GM12878 (cell line): ENCODE results near the gene CAPN14. TPM values are rescaled to one million over a fixed set of nuclear protein-coding genes. Genes with fewer than 3 reads are reported as not detected.

Experiments
- ATAC-seq: fragments of 200-7000 bp; cut with Tn5 transposase; 3 replicates; pipeline ENCODE4 v1.9.1; 2020; ENCODE audit warnings: mild to moderate bottlenecking, moderate library complexity
- BruUV-seq: library from RNA; stranded (reverse); fragments of 400-500 nt; replicated peaks from 2 replicates; lab custom pipeline; 2021; lab: Mats Ljungman, UMichigan
- CTCF ChIA-PET: fragments of 300-600 bp; sonication (Branson Sonifier 250); formaldehyde crosslinking; extraction: SDS; loops from one replicate; lab custom pipeline; 2021; ENCODE audit warnings: inconsistent platforms; lab: Yijun Ruan, JAX
- POLR2A ChIA-PET: fragments of 350-600 bp; formaldehyde crosslinking; extraction: SDS; loops from one replicate; lab custom pipeline; 2021; ENCODE audit warnings: inconsistent platforms; lab: Charles Lee
- RAD21 ChIA-PET: fragments of 300-600 bp; sonication (Branson Sonifier 250); formaldehyde crosslinking; loops from one replicate; lab custom pipeline; 2023; ENCODE audit warnings: antibody characterized with exemption; ENCODE audit not compliant: unreplicated experiment; lab: Charles Lee
- SMC1A ChIA-PET: fragments of 300-600 bp; sonication (Branson Sonifier 250); formaldehyde crosslinking; loops from one replicate; lab custom pipeline; 2023; ENCODE audit not compliant: unreplicated experiment, uncharacterized antibody; lab: Charles Lee
- DNase-seq: peaks from one replicate; pipeline ENCODE4 v3.0.0-alpha.2; 2011; ENCODE audit warnings: low read depth, low spot score
- FAIRE-seq: peaks from 3 replicates; lab custom pipeline; 2011; peaks lifted over from hg19 to GRCh38; lab: Jason Lieb, UNC
- H2AFZ ChIP-seq: 2 replicates; pipeline ENCODE4 v1.6.0; 2011; ENCODE audit warnings: low read depth, low read length, control low read depth; ENCODE audit not compliant: control insufficient read depth
- H3K27ac ChIP-seq: 2 replicates; pipeline ENCODE4 v1.5.1; 2011; ENCODE audit warnings: control low read depth; ENCODE audit not compliant: control insufficient read depth, insufficient read depth
- H3K27me3 ChIP-seq, 2 experiments: replicated peaks in 1 of 2; 2 replicates each; pipeline versions ENCODE4 v1.6.0 to v1.6.1; 2011; ENCODE audit warnings: low read length in 1 of 2; ENCODE audit not compliant: control insufficient read depth in 2 of 2, insufficient read depth in 2 of 2
- H3K36me3 ChIP-seq, 2 experiments: 2 replicates each; pipeline ENCODE4 v1.5.1; 2011; ENCODE audit warnings: low read length in 1 of 2; ENCODE audit not compliant: control insufficient read depth in 2 of 2, insufficient read depth in 2 of 2
- H3K4me1 ChIP-seq: 2 replicates; pipeline ENCODE4 v1.6.1; 2011; ENCODE audit warnings: mild to moderate bottlenecking, low read length, moderate library complexity, mixed read lengths; ENCODE audit not compliant: control insufficient read depth, insufficient read depth
- H3K4me2 ChIP-seq: 2 replicates; pipeline ENCODE4 v1.6.0; 2011; ENCODE audit warnings: control low read depth; ENCODE audit not compliant: control insufficient read depth, insufficient read depth
- H3K4me3 ChIP-seq: fragments of 200-600 bp; sonication (generic); 2 replicates; pipeline ENCODE4 v1.5.1; 2016
- H3K79me2 ChIP-seq: 2 replicates; pipeline ENCODE4 v1.6.0; 2011; ENCODE audit warnings: low read length; ENCODE audit not compliant: control insufficient read depth, insufficient read depth
- H3K9ac ChIP-seq: 2 replicates; pipeline ENCODE4 v1.8.0; 2011; ENCODE audit warnings: low read length, control low read depth, mixed read lengths; ENCODE audit not compliant: control insufficient read depth, insufficient read depth
- H3K9me3 ChIP-seq: replicated peaks from 3 replicates; pipeline ENCODE4 v1.5.1; 2011; ENCODE audit warnings: mild to moderate bottlenecking, low read length; ENCODE audit not compliant: control insufficient read depth, insufficient read depth
- H4K20me1 ChIP-seq: 2 replicates; pipeline ENCODE4 v1.6.0; 2011; ENCODE audit not compliant: control insufficient read depth, insufficient read depth
- ASH2L ChIP-seq: fragments of 300-600, 200-600 bp; sonication (generic); IDR thresholded peaks from 2 replicates; pipeline ENCODE4 v1.6.1; 2017; ENCODE audit warnings: low read depth, mild to moderate bottlenecking, borderline replicate concordance
- ATF7 ChIP-seq: fragments of 450-650 bp; IDR thresholded peaks from 2 replicates; pipeline ENCODE4 v1.6.1; 2016; ENCODE audit warnings: low read depth, mild to moderate bottlenecking
- CREM ChIP-seq: IDR thresholded peaks from 2 replicates; pipeline ENCODE4 v1.6.1; 2014; ENCODE audit warnings: antibody characterized with exemption, low read depth
- E2F8 ChIP-seq: fragments of 450-650 bp; IDR thresholded peaks from 2 replicates; pipeline ENCODE4 v1.6.1; 2018; ENCODE audit warnings: mild to moderate bottlenecking, low read depth, moderate library complexity; ENCODE audit not compliant: partially characterized antibody
- IKZF1 ChIP-seq: fragments of 450-650 bp; conservative IDR thresholded peaks from 2 replicates; pipeline ENCODE4 v1.6.1; 2017; ENCODE audit warnings: antibody characterized with exemption, mild to moderate bottlenecking
- LARP7 ChIP-seq: fragments of 450-650 bp; IDR thresholded peaks from 2 replicates; pipeline ENCODE4 v1.6.1; 2017; ENCODE audit warnings: mild to moderate bottlenecking
- MYC ChIP-seq: IDR thresholded peaks from 2 replicates; pipeline ENCODE4 v1.6.1; 2011; ENCODE audit warnings: mild to moderate bottlenecking, low read length, moderate library complexity, inconsistent platforms; ENCODE audit not compliant: insufficient read depth, insufficient replicate concordance, insufficient read length, severe bottlenecking
- NFIC ChIP-seq: IDR thresholded peaks from 2 replicates; pipeline ENCODE4 v1.6.1; 2012; ENCODE audit warnings: low read depth, mild to moderate bottlenecking, inconsistent platforms, low read length, moderate library complexity
- NFYA ChIP-seq: IDR thresholded peaks from 2 replicates; pipeline ENCODE4 v1.6.1; 2011; ENCODE audit warnings: low read depth, mild to moderate bottlenecking, low read length, improper control_type of control experiment, borderline replicate concordance
- NFYB ChIP-seq: IDR thresholded peaks from 2 replicates; pipeline ENCODE4 v1.6.1; 2011; ENCODE audit warnings: low read depth, mild to moderate bottlenecking, low read length, improper control_type of control experiment, moderate library complexity; ENCODE audit not compliant: insufficient read depth
- NRF1 ChIP-seq: conservative IDR thresholded peaks from 2 replicates; pipeline ENCODE4 v1.6.1; 2011; ENCODE audit warnings: mild to moderate bottlenecking, low read depth, low read length, improper control_type of control experiment
- POLR2A ChIP-seq: IDR thresholded peaks from 2 replicates; pipeline ENCODE4 v1.6.1; 2011; ENCODE audit warnings: low read depth, mild to moderate bottlenecking, low read length
- RELA ChIP-seq: fragments of 450-650 bp; IDR thresholded peaks from 2 replicates; pipeline ENCODE4 v1.8.0; 2014; ENCODE audit warnings: borderline replicate concordance; ENCODE audit not compliant: partially characterized antibody
- RFX5 ChIP-seq: IDR thresholded peaks from 2 replicates; pipeline ENCODE4 v1.6.1; 2011; ENCODE audit warnings: low read depth, low read length, improper control_type of control experiment
- SIN3A ChIP-seq: IDR thresholded peaks from 2 replicates; pipeline ENCODE4 v1.6.1; 2012; ENCODE audit warnings: low read depth, low read length, improper control_type of control experiment
- SP1 ChIP-seq: IDR thresholded peaks from one replicate; pipeline ENCODE4 v1.6.1; 2011; ENCODE audit warnings: low read depth, low read length
- SUZ12 ChIP-seq: fragments of 200-600 bp; sonication (generic); IDR thresholded peaks from one replicate; pipeline ENCODE4 v1.6.1; 2018; ENCODE audit warnings: antibody characterized with exemption, mild to moderate bottlenecking; ENCODE audit not compliant: unreplicated experiment
- YBX1 ChIP-seq: fragments of 450-650 bp; IDR thresholded peaks from 2 replicates; pipeline ENCODE4 v1.6.1; 2016; ENCODE audit warnings: antibody characterized with exemption
- WGBS: methylation state at CpG from one replicate; pipeline ENCODE4 v1.1.6; 2016; ENCODE audit warnings: low lambda C conversion rate; ENCODE audit not compliant: insufficient replicate concordance, insufficient coverage; ENCODE audit errors: missing lambda C conversion rate; 5-methylcytosine and 5-hydroxymethylcytosine counted together
- in situ Hi-C: fragments of 300-500 bp; cut with MboI; formaldehyde crosslinking; loops from 9 replicates; pipeline ENCODE4 v1.14.3; 2018; ENCODE audit warnings: mixed read lengths
- intact Hi-C: fragments of 100-400 bp; cut with micrococcal nuclease; formaldehyde crosslinking; loops from one replicate; pipeline ENCODE4 v1.14.2; 2022; ENCODE audit not compliant: unreplicated experiment
- polyA plus RNA-seq, 11 experiments: library from polyadenylated mRNA; depleted of rRNA in 4 of 11; unstranded in 6 of 11; stranded (reverse) in 5 of 11; fragments of >200 nt; fragmentation: Nextera tagmentation in 4 of 11; fragmentation: Illumina TruSeq in 1 of 11; extraction: Ambion mirVana in 4 of 11; extraction: Trizol in 1 of 11; gene quantifications; 1 replicate in 1 of 11; 2 replicates in 10 of 11; pipeline versions ENCODE4 v1.2.1 to v1.2.3, GENCODE V29; 2011 to 2016; ENCODE audit warnings: inconsistent platforms in 2 of 11, missing spikeins in 2 of 11, low read depth in 1 of 11
- total RNA-seq, 4 experiments: library from RNA; depleted of rRNA in 3 of 4; stranded (reverse); fragments of >200 nt in 3 of 4; fragmentation: Illumina TruSeq in 1 of 4; extraction: Trizol in 1 of 4; gene quantifications; 2 replicates each; pipeline versions ENCODE4 v1.2.1 to v1.2.3, GENCODE V29; 2013 to 2021
- TF ChIP-seq, protein P1 (sequence below): fragments of 150-350 bp; IDR thresholded peaks from 2 replicates; pipeline ENCODE4 v1.6.1; 2014; ENCODE audit warnings: mild to moderate bottlenecking, low read depth, low read length

Gene CAPN14
- total and polyA plus RNA-seq, 10 of the 15 experiments (the other 5 are each of a cell fraction or from before 2014, with no cell fraction given): 0.08 to 1.5 (median 1.1) TPM

DNA sequence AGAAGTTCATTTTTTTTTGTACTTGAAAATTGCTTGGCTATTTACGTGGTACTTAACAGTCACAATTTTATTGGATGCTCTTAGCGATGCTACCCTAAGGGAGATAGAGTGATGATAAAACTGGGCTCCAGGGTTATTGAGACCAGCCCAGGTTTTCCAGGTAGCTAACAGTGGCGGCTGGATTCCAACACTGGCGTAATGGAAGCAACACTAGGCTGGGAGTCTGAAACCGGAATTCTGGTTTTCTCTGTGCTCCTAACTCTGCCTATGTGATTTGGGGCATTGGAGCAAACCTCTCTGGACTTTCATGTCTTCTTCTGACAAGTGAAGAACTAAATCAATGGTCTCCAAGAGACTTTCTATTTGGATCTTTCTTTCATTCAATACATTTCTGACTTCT, 69.7 kb downstream of the CAPN14 start:
- ChIA-PET POLR2A (no interaction called here), SMC1A (no interaction called here), CTCF (no interaction called here), RAD21 (no interaction called here)
- Histone ChIP-seq H3K9ac (no peak overlapping the region), H3K4me2 (no peak overlapping the region), H3K79me2 (no peaks in the 10 kb centered on the region), H3K4me3 (no peak overlapping the region), H4K20me1 (no peaks in the 10 kb centered on the region), H3K36me3 (no peaks in the 10 kb centered on the region), H3K27ac (no peak overlapping the region), H3K4me1 (no peaks in the 10 kb centered on the region), H2AFZ (no peak overlapping the region), H3K27me3 (no peaks in the 10 kb centered on the region; a peak in 1 of 4 replicates), H3K9me3 (peaks cover 2% of the 10 kb centered on the region; the same call in 1 of the 3 replicates)
- no peak for FAIRE-seq
- no peak for ATAC-seq
- DNase-seq: no peak
- intact Hi-C loops (no loop called here), in situ Hi-C loops (no loop called here)
- WGBS: 62% methylated on average over 5 of the region's 5 CpGs
- TF ChIP-seq CREM: no peak
- no peak for TF ChIP-seq NFYA
- no peak for TF ChIP-seq SP1
- TF ChIP-seq NFYB: no peak
- no peak for TF ChIP-seq NRF1
- no peak for TF ChIP-seq LARP7
- no peak for TF ChIP-seq POLR2A
- no peak for TF ChIP-seq RFX5
- no peak for TF ChIP-seq YBX1
- TF ChIP-seq, protein P1, sequence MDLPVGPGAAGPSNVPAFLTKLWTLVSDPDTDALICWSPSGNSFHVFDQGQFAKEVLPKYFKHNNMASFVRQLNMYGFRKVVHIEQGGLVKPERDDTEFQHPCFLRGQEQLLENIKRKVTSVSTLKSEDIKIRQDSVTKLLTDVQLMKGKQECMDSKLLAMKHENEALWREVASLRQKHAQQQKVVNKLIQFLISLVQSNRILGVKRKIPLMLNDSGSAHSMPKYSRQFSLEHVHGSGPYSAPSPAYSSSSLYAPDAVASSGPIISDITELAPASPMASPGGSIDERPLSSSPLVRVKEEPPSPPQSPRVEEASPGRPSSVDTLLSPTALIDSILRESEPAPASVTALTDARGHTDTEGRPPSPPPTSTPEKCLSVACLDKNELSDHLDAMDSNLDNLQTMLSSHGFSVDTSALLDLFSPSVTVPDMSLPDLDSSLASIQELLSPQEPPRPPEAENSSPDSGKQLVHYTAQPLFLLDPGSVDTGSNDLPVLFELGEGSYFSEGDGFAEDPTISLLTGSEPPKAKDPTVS: no peak
- no peak for TF ChIP-seq SUZ12
- no peak for TF ChIP-seq SIN3A
- no peak for TF ChIP-seq MYC
- TF ChIP-seq ATF7: no peak
- no peak for TF ChIP-seq NFIC
- TF ChIP-seq RELA: no peak
- TF ChIP-seq ASH2L: no peak
- no peak for TF ChIP-seq IKZF1
- TF ChIP-seq E2F8: no peak
- no TSS peak for BruUV-seq
